Erythroblast (primary cell): ENCODE data around the gene ZNF592.

Experiments
- GATA1 ChIP-seq: IDR thresholded peaks from 2 replicates; pipeline ENCODE4 v1.6.1; 2011; ENCODE audit warnings: low read depth, mild to moderate bottlenecking, control low read depth, low read length, moderate library complexity
- POLR2A ChIP-seq: IDR thresholded peaks from 2 replicates; pipeline ENCODE4 v1.6.1; 2011; ENCODE audit warnings: mild to moderate bottlenecking, low read length

- TF ChIP-seq POLR2A (no peak), GATA1 (no peak)
Measured at GRCh38 chr15:84775867-84776449, 27.6 kb downstream of the ZNF592 start.
